ENCODE measurements around the gene BHLHE23.

GRCh38 chr20:62975251-62975760, 31.5 kb downstream of the BHLHE23 start:
- TF ChIP-seq EP300 (IDR thresholded peaks at IDR 0.05; ENCODE audit: borderline replicate concordance) = no peak
- TF ChIP-seq TAF1 (IDR thresholded peaks at IDR 0.05; ENCODE audit: low read depth) = no peak
- no peak for TF ChIP-seq REST (IDR thresholded peaks at IDR 0.05; ENCODE audit: low read depth)
- TF ChIP-seq MAX (IDR thresholded peaks at IDR 0.05) = no peak
- no peak for TF ChIP-seq USF1 (IDR thresholded peaks at IDR 0.05)
